NCI-H128 (cell line): Measurements from ENCODE around the gene MTMR4.
A peak's percentile ranks its signal among the peaks of the same experiment; 100 is the strongest.
"Not testable (repeated sequence)": the region's sequence is repeated elsewhere in the genome, so short reads cannot be mapped to it uniquely, and the experiment has no call there.

ENCODE experiments used
- DNase-seq: peaks from one replicate; lab custom pipeline; 2025; ENCODE audit not compliant: unreplicated experiment; lab: John Stamatoyannopoulos, UW

MTMR4 gene

DNA sequence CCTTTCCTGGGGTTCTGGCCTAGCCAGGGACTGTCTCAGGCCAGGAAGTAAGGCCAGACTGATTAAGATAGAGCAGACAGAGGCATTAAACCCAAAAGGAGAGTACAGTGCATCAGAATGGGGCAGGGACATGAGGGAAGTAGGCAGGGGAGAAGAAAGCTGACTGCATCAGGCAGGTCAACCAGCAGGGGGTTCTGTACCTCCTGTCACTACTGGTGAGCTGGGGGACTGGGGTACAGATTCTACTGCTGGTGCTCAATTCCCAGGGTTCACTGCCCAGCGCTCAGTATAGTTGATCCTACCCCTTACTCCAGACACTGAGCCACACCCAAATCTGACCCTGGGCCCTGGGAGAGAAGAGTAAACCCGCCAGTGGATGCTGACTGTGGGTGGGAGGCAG is 12.9 kb upstream of the MTMR4 start:
- DNase-seq: no peak

DNA sequence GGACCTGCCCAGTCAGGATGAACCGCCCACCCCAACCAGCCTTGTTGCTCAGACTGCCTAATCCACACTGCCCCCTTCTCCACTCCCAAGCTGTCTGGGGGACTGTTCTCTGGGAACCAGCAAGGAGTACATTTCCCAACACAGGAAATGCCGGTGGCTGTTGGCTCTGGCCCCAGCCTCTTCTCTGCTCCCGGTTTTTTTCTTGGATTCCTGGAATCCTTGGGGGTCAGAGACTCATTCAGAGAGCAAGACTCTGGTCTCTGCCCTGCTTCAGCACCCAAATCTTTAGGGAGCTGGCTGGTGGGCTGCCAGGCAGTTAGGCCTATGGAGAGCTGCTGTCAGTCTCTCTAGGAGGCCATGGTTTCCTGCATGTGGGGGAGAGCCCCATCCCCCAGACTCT is 10.8 kb upstream of the MTMR4 start:
- DNase-seq: no peak

DNA sequence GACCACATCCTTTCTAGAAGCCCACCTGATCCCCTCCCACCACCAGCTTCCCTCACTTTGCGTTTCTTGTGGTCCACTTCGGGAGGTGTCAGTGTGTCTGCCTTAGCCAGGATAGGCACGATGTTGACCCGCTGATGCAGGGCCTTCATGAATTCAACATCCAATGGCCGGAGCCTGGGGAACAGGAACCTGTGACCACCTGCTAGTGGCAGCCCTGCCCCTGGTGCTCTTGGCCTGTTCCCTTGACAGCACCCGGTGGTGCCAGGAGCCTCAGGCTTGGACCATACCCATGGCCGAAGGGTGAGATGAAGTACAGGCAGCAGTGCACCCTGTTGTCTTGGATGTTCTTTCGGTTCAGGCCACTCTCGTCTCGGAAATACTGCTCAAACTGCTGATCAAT is 7.2 kb upstream of the MTMR4 start:
- DNase-seq: no peak

DNA sequence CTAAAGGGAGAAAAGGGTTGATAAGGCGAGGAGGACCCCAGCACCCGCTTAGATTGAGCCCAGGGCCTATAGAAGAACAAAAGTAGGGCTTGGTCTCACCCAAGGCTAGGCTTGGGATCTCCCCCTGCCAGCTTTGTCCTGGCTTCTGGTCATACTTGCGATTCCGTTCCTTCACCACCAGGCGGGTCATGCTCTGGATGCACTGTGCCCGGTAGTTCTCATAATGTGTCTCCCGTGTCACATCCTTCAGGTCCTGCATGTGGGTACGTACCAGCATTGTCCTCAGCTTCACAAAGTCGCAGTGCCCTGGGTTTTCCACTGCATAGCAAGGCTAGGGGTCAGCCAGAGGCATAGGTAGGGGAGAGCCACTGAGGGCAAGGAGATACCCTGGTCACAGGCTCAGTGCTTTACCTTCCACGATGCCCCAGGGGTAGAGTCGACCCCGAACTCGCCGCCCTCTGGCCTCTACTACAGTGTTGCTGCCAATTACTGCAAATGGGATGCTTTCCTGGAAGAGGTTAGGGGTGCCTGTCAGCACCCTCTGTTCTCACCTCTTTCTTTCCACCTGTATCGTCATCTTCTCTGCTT is 6.5 kb upstream of the MTMR4 start:
- no peak for DNase-seq

DNA sequence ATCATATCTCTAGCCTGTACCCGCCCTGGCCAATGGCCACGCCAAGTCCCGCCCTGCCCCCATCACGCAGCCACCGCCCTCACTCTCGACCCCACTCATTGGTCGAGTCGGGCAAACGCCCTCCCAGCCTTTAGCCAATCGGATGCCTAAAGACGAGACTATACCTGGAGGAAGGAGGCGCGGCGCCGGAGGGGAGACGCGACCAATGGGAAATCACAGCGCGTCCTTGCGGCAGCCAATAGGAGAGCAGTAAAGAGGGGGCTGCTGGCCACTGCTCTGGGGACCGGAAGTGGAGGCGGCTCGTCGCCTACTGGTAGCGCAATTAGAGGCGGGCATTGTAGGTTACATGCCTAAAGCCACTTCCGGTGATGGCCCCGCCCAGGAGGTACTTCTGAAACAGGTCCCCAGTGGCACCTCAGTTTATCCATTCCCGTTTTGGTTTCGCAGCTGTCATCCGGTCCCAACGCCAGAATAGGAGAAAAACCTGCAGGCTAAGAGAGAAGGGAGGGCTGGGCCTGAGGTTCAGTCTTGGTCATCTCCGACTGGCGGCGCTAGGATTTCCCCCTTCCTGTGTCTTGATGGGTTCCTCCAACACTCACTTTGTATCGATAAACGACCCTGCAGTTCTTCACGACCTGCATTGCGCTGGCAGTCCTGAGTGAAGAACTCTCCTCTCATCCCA is 3.6 kb upstream of the MTMR4 start:
- peak; percentile 97 for DNase-seq

DNA sequence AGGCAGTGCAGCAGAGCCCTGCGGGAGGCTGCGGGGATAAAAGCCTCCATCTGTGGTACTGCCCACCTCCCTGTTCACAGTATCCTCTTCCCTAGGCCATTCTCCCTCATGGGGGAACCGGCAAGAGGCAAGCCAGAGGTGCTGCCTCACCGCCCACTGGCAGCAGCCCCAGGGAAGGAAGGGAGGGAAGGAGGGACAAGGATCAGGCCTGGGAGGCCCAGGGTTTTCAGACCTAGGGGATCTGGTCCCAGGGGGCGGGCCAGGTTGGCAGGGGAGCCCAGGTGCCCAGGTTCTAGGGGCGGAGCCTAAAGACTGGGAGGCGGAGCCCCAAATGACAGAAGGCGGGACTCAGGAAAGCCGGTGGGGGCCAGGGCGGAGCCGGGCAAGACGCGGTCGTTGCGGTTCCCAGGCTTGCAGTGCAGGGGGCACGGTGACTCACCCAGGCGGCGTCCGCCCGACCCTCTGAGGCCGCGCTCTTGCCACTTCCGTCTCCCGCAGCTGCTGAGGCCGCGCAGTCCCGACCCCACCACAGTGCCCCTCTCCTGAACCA is 3.0 kb upstream of the MTMR4 start:
- peak; percentile 83 for DNase-seq

DNA sequence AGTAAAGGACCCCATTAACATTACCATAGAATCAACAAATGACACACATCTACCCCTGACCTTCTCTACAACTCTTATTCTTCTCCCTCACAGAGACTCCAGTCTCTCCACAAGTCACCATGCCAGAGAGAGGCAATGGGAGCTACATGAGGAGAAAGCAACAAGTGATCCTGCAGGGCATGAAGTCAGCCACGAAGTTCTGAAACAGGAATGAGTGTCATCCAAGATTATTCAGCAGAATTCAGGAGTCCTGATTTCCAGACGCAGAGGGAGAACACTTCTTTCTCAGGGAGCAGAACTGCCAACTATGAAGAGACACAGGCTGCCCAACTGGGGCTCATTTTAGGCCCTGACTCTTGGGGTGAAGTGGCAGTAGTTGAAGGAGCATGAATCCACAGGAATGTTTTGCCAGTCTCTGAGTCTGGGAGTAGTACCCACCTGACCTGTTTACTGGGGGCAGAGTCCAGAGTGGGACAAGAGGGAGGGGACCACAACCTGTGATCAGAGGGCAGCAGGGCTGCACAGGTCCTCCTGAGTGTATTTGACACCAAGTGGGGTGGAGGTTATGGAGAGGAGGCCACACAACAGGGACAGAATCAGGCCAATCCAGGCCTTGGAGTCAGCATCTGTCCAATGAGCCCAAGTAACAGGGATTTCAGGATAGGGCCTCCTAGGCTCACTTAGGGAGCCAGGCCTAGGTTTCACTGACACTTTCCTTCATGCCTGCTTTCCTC is 2.4 kb upstream of the MTMR4 start:
- no peak for DNase-seq

DNA sequence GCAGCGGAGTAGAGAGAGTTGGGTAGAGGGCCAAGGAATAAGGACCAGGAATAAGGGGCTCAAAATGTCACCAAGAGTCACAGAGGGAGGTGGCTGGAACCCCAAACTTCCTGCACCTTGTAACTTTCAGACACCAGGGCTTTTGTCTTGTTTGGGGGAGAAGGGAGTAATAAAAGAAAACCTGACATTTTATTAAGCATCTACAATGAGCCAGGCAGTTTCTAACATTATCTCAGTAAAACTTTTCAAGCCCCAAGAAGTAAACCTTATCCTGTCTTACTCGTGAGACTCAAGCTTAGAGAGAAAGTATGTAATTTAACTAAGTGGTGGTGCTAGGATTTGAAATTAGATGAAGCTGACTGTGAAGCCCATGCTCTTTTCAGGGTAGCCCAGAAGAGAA is 848 bp upstream of the MTMR4 start:
- DNase-seq: no peak

DNA sequence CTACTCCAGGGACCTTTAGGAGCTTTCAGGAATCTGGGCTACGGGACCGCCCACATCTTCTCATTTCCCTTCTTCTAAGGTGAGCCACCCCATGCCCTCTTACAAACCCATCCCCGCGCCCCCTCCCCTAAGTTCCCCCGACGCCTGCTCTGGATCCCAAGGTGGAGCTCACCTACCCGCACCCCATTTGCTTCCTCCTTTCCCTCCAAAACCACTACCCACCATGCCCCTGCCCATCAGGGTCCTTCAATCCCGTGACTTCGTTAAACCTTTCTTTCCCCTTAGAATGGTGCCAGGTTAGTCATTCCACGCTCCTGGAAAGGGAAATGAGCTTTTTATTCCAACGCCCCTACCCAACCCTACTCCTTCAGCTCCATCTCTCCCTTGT is 326 bp upstream of the MTMR4 start:
- no peak for DNase-seq

DNA sequence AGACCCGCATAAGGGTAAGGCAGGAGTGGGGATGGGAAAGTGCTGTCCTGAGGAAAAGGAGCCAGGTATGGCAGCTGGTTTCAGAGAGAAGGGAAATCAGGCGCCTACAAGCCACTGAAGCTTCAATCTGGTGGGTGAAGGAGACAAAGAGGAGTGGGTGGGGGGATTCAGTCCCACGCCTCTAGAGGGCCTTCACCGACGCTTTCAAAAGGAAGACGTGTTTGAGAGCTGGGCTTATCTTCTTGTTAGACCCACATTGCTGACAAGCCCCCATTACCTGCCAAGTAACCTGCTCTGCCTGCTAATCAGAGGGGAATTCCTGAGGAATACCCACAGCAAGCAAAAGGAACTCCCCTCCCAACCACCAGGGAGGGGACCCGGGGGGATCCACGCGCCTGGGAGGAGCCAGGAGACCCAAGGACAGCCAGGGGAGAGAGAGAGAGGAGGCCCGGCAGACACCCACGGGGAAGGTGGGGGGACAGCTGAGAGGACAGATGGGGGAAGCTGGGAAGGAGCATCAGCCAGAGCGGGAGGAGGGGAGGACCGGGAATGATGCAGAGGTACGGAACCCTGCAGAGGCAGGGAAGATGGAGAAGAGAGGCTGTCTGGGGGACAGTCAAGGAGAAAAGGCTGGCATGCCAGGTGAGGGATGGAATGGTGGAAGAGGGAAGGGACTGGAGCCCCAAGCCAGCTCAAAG is 1.0 kb downstream of the MTMR4 start:
- DNase-seq: no peak

DNA sequence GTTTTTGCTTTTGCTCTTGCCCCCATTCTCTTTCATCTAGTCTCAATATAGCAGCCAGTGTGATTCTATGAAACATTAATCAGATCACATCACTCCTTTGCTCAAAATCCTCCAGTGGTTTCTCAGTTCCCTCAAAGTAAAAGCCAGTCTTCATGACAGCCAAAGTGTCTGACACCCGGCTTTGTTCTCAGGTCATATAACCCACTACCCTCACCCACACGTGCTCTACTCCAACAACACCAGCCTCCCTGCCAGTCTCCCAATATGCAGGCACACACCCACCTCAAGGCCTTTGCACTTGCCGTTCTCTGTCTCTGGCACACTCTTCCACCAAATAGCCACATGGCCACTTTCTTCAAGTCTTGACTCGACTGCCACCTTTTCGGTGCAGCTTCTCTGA is 4.4 kb downstream of the MTMR4 start:
- DNase-seq: no peak

DNA sequence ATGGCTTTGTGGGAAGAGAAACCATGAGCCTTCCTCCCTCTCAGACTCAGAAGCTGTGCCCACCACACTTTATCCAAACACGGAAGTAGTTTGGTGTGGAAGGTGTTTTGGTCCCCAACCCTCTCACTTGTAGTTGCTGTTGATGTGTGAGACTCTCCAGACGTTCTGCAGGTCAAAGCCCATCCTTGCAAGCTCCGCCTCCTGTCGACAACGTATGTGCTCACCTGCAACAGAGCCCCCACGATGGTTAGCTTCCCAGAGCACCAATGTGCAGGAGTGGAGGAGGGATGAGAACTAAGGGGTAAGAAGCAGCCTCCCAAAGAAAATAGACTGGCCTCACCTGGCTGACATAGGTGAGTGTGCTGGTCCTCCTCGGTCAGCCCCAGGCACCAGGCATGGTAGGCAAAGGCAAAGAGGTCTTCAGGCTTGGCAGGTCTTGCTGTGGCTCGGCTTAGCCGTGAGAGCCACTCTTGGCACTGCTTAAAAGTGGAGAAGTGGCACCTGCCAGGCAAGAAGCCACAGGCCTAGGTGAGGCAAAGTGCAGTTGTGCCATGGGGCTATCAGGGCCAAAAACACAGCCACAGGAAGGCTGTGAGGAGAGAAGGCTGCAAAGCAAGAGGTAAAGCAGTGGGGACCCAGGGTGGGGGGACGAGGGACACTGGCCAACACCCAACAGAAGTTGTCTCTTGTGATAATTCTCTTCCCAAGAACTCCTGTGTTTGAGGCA is 5.9 kb downstream of the MTMR4 start:
- no peak for DNase-seq

DNA sequence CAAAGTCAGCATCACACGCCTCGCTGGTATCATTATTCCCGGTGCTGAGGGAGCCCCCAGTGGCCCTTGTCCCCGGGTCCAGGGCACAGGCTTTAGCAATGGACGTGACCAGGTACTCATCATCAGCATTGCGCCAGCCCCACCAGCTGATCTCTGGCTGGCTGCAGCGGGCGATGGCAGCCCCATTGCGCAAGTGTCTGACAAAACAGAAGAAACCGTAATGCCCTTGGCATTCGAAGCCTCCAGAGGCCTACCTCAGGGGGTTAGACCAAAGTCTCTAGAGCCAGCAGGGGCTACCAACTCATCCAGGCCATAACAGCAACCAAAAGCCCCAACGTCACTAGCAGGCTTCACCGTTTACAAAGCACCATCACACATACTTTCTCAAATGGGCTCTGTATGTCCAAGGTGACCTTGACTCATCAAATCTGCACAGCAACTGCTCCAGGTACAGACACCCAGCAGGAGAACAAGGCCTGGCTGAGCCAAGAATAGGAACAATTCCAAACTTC is 7.3 kb downstream of the MTMR4 start:
- no peak for DNase-seq

DNA sequence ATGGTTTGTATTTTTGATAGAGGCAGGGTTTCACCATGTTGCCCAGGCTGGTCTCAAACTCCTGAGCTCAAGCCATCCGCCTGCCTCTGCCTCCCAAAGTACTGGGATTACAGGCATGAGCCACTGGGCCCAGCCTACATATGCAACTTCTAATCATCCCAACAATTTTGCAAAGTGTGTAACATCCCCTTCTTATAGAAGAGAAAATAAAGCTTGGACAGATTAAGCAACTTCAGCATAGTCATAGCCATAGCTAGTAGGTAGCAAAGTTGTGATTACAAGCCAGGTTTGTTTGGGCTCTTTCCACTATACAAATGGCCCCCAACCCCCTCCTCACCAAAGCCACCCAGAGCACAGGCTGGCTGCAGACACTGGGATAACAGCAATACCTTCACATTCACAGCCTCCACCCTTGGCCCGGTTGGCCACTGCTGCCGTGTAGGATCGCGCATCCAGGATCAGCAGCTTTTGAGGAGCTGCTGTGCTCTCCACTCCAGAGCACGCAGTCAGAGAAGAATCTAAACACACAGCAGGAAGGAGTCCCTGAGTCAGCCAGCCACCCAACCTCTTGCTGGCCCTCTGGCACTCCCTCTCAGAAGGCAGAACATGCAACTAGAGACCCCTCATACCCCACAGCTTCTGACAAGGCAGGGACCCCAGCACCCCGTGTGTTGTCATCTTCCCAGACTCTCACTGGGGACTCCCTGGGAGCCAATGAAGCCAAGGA is 7.9 kb downstream of the MTMR4 start:
- DNase-seq: no peak

DNA sequence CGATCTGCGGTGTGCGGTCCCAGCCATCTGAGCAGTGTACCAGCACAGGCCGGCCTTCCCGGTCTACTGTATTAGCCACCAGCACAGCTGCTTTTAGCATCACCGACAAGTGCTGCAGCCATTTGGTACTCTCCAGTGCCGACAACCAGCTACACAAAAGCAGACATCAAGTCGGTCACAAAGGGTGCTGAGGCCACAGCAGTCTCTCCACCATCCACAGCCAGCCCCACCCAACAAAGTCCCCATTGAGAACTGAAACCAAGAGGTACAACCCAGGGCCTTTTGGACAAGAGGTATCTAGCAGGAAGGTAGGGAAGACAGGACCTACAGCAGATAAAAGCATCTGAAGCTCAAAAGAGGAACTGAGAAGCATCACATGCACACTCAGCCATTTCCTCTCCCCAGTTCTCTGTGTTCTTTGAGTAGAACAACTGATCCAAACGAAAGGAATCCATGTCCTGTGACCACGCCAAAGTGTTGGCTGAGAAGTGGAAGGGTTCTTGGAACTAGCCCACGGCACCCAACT is 9.5 kb downstream of the MTMR4 start:
- no peak for DNase-seq

DNA sequence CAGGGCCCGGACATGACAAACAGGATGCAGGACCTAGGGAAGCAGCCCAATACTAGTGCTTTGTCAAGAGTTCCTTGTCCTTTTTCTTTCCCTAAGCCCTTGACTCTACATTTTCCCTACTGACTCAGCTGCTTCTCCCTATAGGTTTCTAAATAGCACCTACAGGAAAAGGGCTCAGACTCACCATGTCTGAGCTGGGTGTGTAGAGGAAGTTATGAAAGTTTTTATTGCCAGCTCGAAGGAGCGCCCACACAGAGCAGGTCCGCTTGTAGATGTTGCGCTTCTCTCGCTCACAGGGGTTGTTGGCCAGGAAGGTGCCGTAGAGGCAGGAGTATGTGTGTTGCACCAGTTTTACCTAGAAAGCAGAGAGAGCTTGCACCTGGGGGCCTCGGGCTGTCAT is 10.6 kb downstream of the MTMR4 start:
- DNase-seq: no peak

DNA sequence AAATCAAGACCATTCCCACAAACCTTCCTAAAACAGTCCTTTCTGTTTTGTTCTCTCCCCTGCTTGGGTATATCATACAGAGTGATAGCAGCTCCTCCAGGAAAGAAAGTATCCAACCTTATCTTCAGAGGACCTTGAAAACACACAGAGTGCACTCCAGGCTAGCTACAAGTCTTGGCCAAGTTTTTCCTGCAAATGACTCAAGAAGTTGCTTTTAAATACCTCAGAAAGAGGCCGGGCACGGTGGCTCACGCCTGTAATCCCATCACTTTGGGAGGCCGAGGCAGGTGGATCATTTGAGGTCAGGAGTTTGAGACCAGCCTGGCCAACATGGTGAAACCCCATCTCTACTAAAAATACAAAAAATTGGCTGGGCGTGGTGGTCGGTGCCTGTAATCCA is 11.3 kb downstream of the MTMR4 start:
- DNase-seq: not testable (repeated sequence)

DNA sequence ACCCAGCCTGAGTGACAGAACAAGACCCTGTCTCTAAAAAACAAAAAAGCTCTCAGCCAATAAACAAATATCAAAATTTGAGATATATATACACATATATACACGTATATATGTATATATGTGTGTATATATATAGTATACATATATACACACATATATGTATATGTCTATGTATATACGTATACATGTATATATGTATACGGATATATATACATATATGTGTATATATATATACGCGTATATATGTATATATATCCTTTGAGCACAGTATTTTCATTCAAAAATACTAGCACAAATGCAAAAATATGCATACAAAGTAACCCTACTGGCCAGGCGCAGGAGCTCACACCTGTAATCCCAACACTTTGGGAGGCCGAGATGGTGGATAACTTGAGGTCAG is 13.0 kb downstream of the MTMR4 start:
- no peak for DNase-seq

DNA sequence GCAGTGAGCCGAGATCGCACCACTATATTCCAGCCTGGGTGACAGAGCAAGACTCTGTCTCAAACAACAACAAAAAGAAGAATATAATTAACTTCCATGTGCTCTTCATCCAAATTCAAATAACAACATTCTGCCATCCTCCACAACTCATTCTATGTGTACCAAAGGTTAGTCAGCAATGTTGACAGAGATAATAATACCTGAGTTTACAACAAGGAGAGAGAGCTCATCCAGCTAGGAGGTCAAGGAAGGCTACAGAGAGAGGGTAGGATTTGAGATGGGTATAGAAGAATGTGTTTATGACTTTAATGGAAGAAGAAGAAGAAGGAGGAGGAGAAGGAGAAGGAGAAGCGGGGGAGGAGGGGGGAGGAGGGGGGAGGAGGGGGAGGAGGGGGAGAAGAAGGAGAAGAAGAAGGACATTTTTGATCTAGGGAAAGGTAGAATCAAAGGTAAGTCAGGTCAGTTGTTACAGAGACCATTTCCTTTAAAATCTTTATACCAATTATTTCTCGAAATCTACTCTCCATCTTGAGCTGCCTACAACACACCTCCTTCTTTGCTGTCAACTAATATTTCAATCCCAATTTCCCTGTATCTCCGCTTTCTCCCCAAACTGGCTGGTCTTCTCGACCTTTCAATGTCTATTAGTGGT is 16.1 kb downstream of the MTMR4 start:
- no peak for DNase-seq
